Tibial nerve (tissue), 4 donors: ENCODE measurements around the gene SNX11. TPM values are rescaled to one million over a fixed set of nuclear protein-coding genes. Genes with fewer than 3 reads are reported as not detected.
"Not testable (repeated sequence)": the region's sequence is repeated elsewhere in the genome, so short reads cannot be mapped to it uniquely, and the experiment has no call there.

Experiments used
- DNase-seq, 2 donors: peaks; one replicate each; pipeline ENCODE4 v3.0.0-alpha.2; 2019; ENCODE audit warnings: low spot score in 2 of 2
- H3K27ac ChIP-seq, 4 donors: fragments of 200-600 bp; sonication (generic) in 3 of 4; one replicate each; pipeline ENCODE4 v1.5.1; 2017 to 2019; ENCODE audit warnings: mild to moderate bottlenecking in 1 of 4
- H3K27me3 ChIP-seq, 2 donors: fragments of 200-600 bp; sonication (generic) in 1 of 2; one replicate each; pipeline versions ENCODE4 v1.5.1 to v1.6.0; 2017 to 2019
- H3K36me3 ChIP-seq, 3 donors: fragments of 200-600 bp; sonication (generic); one replicate each; pipeline ENCODE4 v1.5.1; 2018 to 2019
- H3K4me1 ChIP-seq, 4 donors: fragments of 200-600 bp; sonication (generic) in 3 of 4; one replicate each; pipeline ENCODE4 v1.5.1; 2017 to 2019
- H3K4me3 ChIP-seq, 4 donors: fragments of 200-600 bp; sonication (generic) in 3 of 4; one replicate each; pipeline ENCODE4 v1.5.1; 2017 to 2019; ENCODE audit warnings: mild to moderate bottlenecking in 1 of 4, moderate library complexity in 1 of 4
- H3K9me3 ChIP-seq, 4 donors: fragments of 200-600 bp; sonication (generic) in 3 of 4; one replicate each; pipeline ENCODE4 v1.5.1; 2017 to 2019
- EP300 ChIP-seq, 2 donors: sonication (generic); formaldehyde crosslinking; IDR thresholded peaks; one replicate each; pipeline ENCODE4 v1.6.1; 2017; ENCODE audit warnings: antibody characterized with exemption in 2 of 2, mild to moderate bottlenecking in 1 of 2
- POLR2A ChIP-seq, 2 donors: fragments of 450-650 bp; IDR thresholded peaks; one replicate each; pipeline ENCODE4 v1.6.1; 2017; ENCODE audit warnings: antibody characterized with exemption in 2 of 2, mild to moderate bottlenecking in 2 of 2, moderate library complexity in 2 of 2
- WGBS, 2 donors: methylation state at CpG; one replicate each; pipeline ENCODE4 v1.1.5; 2018; 5-methylcytosine and 5-hydroxymethylcytosine counted together
- total RNA-seq, 4 donors: library from RNA; depleted of rRNA; stranded (reverse); fragments of >200 nt; gene quantifications; one replicate each; pipeline ENCODE4 v1.1.0, GENCODE V29; 2016
- TF ChIP-seq, protein P1 (sequence below), 5 experiments: fragments of 200-600 bp in 3 of 5; fragments of 450-650 bp in 2 of 5; sonication (generic) in 3 of 5; IDR thresholded peaks; one replicate each; pipeline ENCODE4 v1.5.1; 2016 to 2019; ENCODE audit warnings: antibody characterized with exemption in 5 of 5, mild to moderate bottlenecking in 3 of 5, moderate library complexity in 2 of 5

SNX11 gene
- total RNA-seq, 4 donors from 2014 or later, result 10.0 to 17.2 (median 16.2) TPM

DNA sequence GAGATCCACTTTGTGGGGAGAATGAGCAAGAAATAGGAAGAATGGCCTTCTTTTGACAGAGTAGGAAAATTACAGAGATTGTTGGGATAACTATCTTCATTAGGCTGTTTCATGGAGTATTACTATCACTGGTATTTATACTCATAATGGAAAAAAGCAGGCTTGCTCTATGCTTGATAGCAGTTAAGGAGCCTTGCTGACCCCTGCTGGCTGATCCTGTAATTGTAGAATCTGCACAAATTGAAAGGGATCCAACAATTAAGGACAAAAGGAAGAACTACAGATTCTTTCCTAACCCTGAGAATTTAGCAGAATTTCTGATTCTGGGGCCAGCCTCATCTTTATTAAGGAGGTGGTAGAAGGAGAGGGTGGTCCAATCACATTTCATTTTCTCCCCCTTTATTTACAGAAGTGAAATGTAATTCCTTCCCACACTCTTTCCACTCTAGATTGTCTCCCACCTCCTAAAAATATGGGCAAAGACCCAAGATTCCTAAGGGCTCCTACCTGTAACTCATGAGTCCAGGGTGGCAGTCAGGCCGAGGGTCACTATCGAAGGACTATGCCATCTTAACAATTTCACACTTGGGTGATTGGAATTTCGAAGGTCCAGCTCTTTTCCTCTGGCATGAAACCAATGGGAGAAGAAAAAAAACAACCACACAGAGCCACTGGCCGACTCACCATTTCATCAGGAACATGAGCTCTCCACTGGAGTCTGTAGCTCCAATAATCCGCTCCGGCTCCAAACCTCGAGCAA lies 33.1 kb upstream of the SNX11 start:
- Histone ChIP-seq H3K4me1 (peaks cover 0 to 21% (median 2%) of the 10 kb centered on the region in 4 donors), H3K27me3 (no peaks in the 10 kb centered on the region), H3K4me3 (no peak overlapping the region), H3K27ac (peak overlapping the region in 3 of 4 donors; percentile 14 to 73 (median 64)), H3K9me3 (no peaks in the 10 kb centered on the region), H3K36me3 (peaks cover 2 to 66% (median 4%) of the 10 kb centered on the region in 3 donors)
- TF ChIP-seq, protein P1, sequence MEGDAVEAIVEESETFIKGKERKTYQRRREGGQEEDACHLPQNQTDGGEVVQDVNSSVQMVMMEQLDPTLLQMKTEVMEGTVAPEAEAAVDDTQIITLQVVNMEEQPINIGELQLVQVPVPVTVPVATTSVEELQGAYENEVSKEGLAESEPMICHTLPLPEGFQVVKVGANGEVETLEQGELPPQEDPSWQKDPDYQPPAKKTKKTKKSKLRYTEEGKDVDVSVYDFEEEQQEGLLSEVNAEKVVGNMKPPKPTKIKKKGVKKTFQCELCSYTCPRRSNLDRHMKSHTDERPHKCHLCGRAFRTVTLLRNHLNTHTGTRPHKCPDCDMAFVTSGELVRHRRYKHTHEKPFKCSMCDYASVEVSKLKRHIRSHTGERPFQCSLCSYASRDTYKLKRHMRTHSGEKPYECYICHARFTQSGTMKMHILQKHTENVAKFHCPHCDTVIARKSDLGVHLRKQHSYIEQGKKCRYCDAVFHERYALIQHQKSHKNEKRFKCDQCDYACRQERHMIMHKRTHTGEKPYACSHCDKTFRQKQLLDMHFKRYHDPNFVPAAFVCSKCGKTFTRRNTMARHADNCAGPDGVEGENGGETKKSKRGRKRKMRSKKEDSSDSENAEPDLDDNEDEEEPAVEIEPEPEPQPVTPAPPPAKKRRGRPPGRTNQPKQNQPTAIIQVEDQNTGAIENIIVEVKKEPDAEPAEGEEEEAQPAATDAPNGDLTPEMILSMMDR (IDR thresholded peaks at IDR 0.05), result peak; percentile 73 to 95 (median 76)
- TF ChIP-seq EP300 (IDR thresholded peaks at IDR 0.05) (peak; percentile 24 to 71), POLR2A (IDR thresholded peaks at IDR 0.05) (no peak)
- 64 to 70% methylated on average over 7 of the region's 7 CpGs for WGBS, 2 donors
- peak; percentile 87 to 99 for DNase-seq

- Histone ChIP-seq H3K4me1 (peaks cover 0 to 12% (median 2%) of the 10 kb centered on the region in 4 donors), H3K36me3 (peaks cover 2 to 41% (median 4%) of the 10 kb centered on the region in 3 donors)
- not testable (repeated sequence) for H3K4me3 ChIP-seq, H3K9me3 ChIP-seq, H3K27ac ChIP-seq, DNase-seq, H3K27me3 ChIP-seq
- WGBS, 2 donors, result 88 to 90% methylated on average over 10 of the region's 10 CpGs
Observed at GRCh38 chr17:48077152-48077551, 30.4 kb upstream of the SNX11 start.

DNA sequence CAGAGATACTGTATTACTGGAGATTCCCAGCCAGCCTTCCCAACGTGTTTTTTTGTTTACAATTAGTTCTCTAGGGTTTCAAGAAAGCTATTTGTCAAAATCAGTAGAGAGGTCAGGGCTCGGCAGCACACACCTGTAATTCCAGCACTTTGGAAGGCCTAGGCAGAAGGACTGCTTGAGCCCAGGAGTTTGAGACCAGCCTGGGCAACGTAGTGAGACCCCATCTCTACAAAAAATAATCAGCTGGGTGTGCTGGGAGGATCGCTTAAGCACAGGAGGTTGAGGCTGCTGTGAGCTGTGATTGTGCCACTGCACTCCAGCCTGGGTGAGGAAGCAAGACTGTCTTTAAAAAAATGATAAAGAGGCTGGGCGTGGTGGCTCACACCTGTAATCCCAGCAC lies 25.7 kb upstream of the SNX11 start:
- H3K27me3 ChIP-seq, result no peaks in the 10 kb centered on the region
- WGBS, 2 donors, result 80 to 82% methylated on average over 5 of the region's 5 CpGs
- peaks cover 0 to 13% (median 0%) of the 10 kb centered on the region in 4 donors for H3K4me1 ChIP-seq
- H3K4me3 ChIP-seq, result no peak overlapping the region
- H3K36me3 ChIP-seq, result peaks cover 0 to 9% (median 0%) of the 10 kb centered on the region in 3 donors
- H3K9me3 ChIP-seq, result no peaks in the 10 kb centered on the region
- TF ChIP-seq POLR2A (IDR thresholded peaks at IDR 0.05) (no peak), EP300 (IDR thresholded peaks at IDR 0.05) (no peak)
- TF ChIP-seq, protein P1 (IDR thresholded peaks at IDR 0.05), result no peak
- H3K27ac ChIP-seq, result no peak overlapping the region
- no peak for DNase-seq

DNA sequence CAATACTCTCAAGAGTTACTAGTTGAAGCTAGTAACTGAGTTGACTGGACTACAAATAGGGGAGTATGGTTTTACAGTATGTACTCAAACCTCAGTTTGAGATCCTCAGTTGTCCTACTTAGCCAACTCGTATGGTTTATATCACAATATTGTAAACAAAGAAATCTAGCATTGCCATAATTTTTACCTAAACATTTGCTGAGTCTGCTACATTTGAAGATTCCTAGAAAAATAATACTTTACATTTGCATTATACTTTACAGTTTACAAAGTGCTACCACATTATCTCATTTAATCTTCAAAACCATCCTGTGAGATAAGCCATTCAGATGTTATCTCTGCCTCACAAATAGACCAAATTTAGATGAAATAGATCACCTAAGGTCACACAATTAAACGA lies 22.6 kb upstream of the SNX11 start:
- WGBS, 2 donors, result 49 to 60% methylated on average over 2 of the region's 2 CpGs
- peaks cover 0 to 21% (median 0%) of the 10 kb centered on the region in 4 donors for H3K4me1 ChIP-seq
- H3K36me3 ChIP-seq, result peaks cover 0 to 10% (median 0%) of the 10 kb centered on the region in 3 donors
- DNase-seq, result no peak
- TF ChIP-seq, protein P1 (IDR thresholded peaks at IDR 0.05), result no peak
- TF ChIP-seq POLR2A (IDR thresholded peaks at IDR 0.05) (no peak), EP300 (IDR thresholded peaks at IDR 0.05) (no peak)
- H3K27me3 ChIP-seq, result no peaks in the 10 kb centered on the region
- H3K4me3 ChIP-seq, result no peak overlapping the region
- no peaks in the 10 kb centered on the region for H3K9me3 ChIP-seq
- H3K27ac ChIP-seq, result no peak overlapping the region

GRCh38 chr17:48093341-48094045 lies 14.1 kb upstream of the SNX11 start:
- TF ChIP-seq EP300 (IDR thresholded peaks at IDR 0.05) (no peak), POLR2A (IDR thresholded peaks at IDR 0.05) (no peak)
- TF ChIP-seq, protein P1 (IDR thresholded peaks at IDR 0.05), result no peak
- Histone ChIP-seq H3K36me3 (peaks cover 0 to 7% (median 0%) of the 10 kb centered on the region in 3 donors), H3K4me1 (peaks cover 0 to 16% (median 0%) of the 10 kb centered on the region in 4 donors), H3K9me3 (no peaks in the 10 kb centered on the region), H3K4me3 (no peak overlapping the region), H3K27ac (no peak overlapping the region), H3K27me3 (no peaks in the 10 kb centered on the region)
- no peak for DNase-seq
- WGBS, 2 donors, result 80 to 82% methylated on average over 11 of the region's 11 CpGs
